Vagina (tissue), 2 donors: ENCODE data around the gene ASAP2. TPM values are rescaled to one million over a fixed set of nuclear protein-coding genes. Genes with fewer than 3 reads are reported as not detected.

Experiments
- DNase-seq, 2 donors: peaks; one replicate each; pipeline ENCODE4 v3.0.0-alpha.2; 2017; ENCODE audit errors: extremely low spot score in 2 of 2
- H3K27ac ChIP-seq: fragments of 200-600 bp; sonication (generic); one replicate; pipeline ENCODE4 v1.5.1; 2019
- H3K27me3 ChIP-seq: fragments of 200-600 bp; sonication (generic); one replicate; pipeline ENCODE4 v1.5.1; 2019
- H3K36me3 ChIP-seq, 2 donors: fragments of 200-600 bp; sonication (generic); one replicate each; pipeline ENCODE4 v1.5.1; 2017 to 2019
- H3K4me1 ChIP-seq: fragments of 200-600 bp; sonication (generic); one replicate; pipeline ENCODE4 v1.5.1; 2019
- H3K4me3 ChIP-seq, 2 donors: fragments of 200-600 bp; sonication (generic); 1 replicate in 1 of 2; 2 replicates in 1 of 2; pipeline ENCODE4 v1.5.1; 2016 to 2019
- H3K9me3 ChIP-seq: fragments of 200-600 bp; sonication (generic); one replicate; pipeline ENCODE4 v1.5.1; 2019
- POLR2A ChIP-seq, 2 donors: fragments of 450-650 bp; IDR thresholded peaks; one replicate each; pipeline ENCODE4 v1.6.1; 2017; ENCODE audit warnings: antibody characterized with exemption in 2 of 2, mild to moderate bottlenecking in 2 of 2, moderate library complexity in 2 of 2
- POLR2AphosphoS5 ChIP-seq, 2 donors: sonication (generic); formaldehyde crosslinking; IDR thresholded peaks; one replicate each; pipeline ENCODE4 v1.9.0; 2017; ENCODE audit warnings: antibody characterized with exemption in 2 of 2, mild to moderate bottlenecking in 2 of 2, low read depth in 1 of 2; ENCODE audit not compliant: insufficient read depth in 1 of 2
- intact Hi-C: fragments of 100-400 bp; cut with DNase I; formaldehyde crosslinking; loops from one replicate; pipeline ENCODE4 v1.15.1; 2023
- total RNA-seq: library from RNA; depleted of rRNA; stranded (reverse); fragments of >200 nt; gene quantifications from one replicate; pipeline ENCODE4 v1.2.3, GENCODE V29; 2016
- TF ChIP-seq, protein P1 (sequence below), 3 experiments: fragments of 450-650 bp in 2 of 3; fragments of 200-600 bp in 1 of 3; sonication (generic) in 1 of 3; IDR thresholded peaks; one replicate each; pipeline ENCODE4 v1.5.1; 2017 to 2019; ENCODE audit warnings: antibody characterized with exemption in 3 of 3, mild to moderate bottlenecking in 2 of 3, moderate library complexity in 2 of 3

Gene ASAP2
- total RNA-seq, 1 donor from 2014 or later, result 36.3 TPM

DNA sequence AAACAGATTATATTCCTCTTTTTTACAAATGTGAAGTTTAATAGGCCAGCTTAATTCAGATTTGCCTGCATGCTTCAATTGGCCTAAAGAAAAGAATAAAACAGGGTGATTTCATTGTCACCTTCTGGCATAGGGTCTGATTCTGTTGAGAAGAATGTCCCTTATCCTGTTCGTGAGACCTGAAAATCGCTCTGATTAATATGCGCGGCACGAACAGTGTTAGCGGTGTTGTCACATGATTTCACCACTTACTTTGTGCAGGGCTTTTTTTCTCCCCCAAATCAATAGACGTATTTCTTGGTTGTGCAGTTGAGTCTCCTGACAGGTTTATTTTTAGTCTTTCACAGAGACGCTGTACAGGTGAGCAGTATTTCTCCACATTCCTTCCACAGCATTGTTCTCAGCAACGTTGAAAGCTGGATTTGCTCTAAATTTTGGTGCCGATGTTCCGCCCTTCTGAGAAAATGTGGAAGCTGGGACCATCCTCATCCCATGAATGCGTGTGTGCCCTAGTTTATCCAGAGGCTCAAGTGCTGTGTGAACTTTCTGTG lies 134.8 kb downstream of the ASAP2 start:
- Histone ChIP-seq H3K27ac (no peak overlapping the region), H3K36me3 (no peaks in the 10 kb centered on the region), H3K9me3 (no peaks in the 10 kb centered on the region), H3K27me3 (no peaks in the 10 kb centered on the region), H3K4me3 (no peak overlapping the region), H3K4me1 (peaks cover 10% of the 10 kb centered on the region)
- TF ChIP-seq POLR2AphosphoS5 (IDR thresholded peaks at IDR 0.05; ENCODE audit: insufficient read depth in 1 of 2, low read depth in 1 of 2) (no peak), POLR2A (IDR thresholded peaks at IDR 0.05) (no peak)
- TF ChIP-seq, protein P1, sequence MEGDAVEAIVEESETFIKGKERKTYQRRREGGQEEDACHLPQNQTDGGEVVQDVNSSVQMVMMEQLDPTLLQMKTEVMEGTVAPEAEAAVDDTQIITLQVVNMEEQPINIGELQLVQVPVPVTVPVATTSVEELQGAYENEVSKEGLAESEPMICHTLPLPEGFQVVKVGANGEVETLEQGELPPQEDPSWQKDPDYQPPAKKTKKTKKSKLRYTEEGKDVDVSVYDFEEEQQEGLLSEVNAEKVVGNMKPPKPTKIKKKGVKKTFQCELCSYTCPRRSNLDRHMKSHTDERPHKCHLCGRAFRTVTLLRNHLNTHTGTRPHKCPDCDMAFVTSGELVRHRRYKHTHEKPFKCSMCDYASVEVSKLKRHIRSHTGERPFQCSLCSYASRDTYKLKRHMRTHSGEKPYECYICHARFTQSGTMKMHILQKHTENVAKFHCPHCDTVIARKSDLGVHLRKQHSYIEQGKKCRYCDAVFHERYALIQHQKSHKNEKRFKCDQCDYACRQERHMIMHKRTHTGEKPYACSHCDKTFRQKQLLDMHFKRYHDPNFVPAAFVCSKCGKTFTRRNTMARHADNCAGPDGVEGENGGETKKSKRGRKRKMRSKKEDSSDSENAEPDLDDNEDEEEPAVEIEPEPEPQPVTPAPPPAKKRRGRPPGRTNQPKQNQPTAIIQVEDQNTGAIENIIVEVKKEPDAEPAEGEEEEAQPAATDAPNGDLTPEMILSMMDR (IDR thresholded peaks at IDR 0.05), result no peak
- DNase-seq, result no peak
- intact Hi-C loops, result loop anchor here (10.0 kb wide), 1 partner anchor 63 kb away; no protein-coding TSS in a partner anchor

DNA sequence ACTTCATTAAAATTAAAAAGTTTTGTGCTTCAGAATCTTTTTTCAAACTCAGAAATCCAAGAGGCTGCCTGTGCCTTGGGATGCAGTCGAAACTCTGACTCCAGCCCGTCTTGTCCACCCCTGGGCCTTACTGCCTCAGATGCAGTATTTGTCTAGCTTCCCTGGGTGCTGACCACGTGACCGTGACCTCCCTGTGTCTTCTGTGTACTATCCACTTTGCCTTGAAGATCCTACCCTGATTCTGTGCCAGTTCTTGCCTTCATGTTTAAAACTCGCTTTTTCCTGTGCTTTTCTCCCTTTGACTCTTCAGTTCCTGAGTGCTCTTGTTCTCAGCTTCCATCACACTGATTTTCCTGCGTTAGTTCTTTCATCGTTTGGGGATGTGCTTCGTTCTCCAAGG lies 136.0 kb downstream of the ASAP2 start:
- Histone ChIP-seq H3K4me3 (no peak overlapping the region), H3K27me3 (no peaks in the 10 kb centered on the region), H3K9me3 (no peaks in the 10 kb centered on the region), H3K27ac (no peak overlapping the region), H3K36me3 (no peaks in the 10 kb centered on the region), H3K4me1 (peaks cover 8% of the 10 kb centered on the region)
- DNase-seq, result no peak
- no peak for TF ChIP-seq POLR2AphosphoS5 (IDR thresholded peaks at IDR 0.05; ENCODE audit: insufficient read depth in 1 of 2, low read depth in 1 of 2)
- TF ChIP-seq, protein P1 (IDR thresholded peaks at IDR 0.05), result no peak
- TF ChIP-seq POLR2A (IDR thresholded peaks at IDR 0.05), result no peak
- intact Hi-C loops, result loop anchor here (10.0 kb wide), 1 partner anchor 62 kb away; no protein-coding TSS in a partner anchor

DNA sequence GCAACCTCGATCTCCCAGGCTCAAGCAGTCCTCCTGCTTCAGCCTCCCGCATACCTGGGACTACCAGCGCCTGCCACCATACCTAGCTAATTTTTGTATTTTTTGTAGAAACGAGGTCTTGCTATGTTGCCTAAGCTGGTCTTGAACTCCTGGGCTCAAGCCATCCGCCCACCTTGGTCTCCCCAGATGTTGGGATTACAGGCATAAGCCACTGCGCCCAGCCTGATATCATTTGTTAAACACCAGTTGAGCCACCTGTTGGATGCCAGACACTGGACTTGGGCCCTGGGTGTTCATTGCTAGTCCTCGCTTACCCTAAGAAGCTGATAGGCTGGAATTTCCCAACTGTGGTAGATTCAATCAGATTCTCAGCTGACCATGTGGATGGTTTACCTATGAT lies 136.9 kb downstream of the ASAP2 start:
- intact Hi-C loops, result loop anchor here (10.0 kb wide), 1 partner anchor 61 kb away; no protein-coding TSS in a partner anchor
- TF ChIP-seq POLR2A (IDR thresholded peaks at IDR 0.05), result no peak
- TF ChIP-seq, protein P1 (IDR thresholded peaks at IDR 0.05), result no peak
- no peak for TF ChIP-seq POLR2AphosphoS5 (IDR thresholded peaks at IDR 0.05; ENCODE audit: insufficient read depth in 1 of 2, low read depth in 1 of 2)
- Histone ChIP-seq H3K36me3 (no peaks in the 10 kb centered on the region), H3K9me3 (no peaks in the 10 kb centered on the region), H3K27me3 (no peaks in the 10 kb centered on the region), H3K4me3 (no peak overlapping the region), H3K27ac (no peak overlapping the region), H3K4me1 (peaks cover 8% of the 10 kb centered on the region)
- DNase-seq, result no peak

GRCh38 chr2:9344434-9344833 lies 137.8 kb downstream of the ASAP2 start:
- Histone ChIP-seq H3K27me3 (no peaks in the 10 kb centered on the region), H3K4me3 (no peak overlapping the region), H3K36me3 (no peaks in the 10 kb centered on the region), H3K9me3 (no peaks in the 10 kb centered on the region), H3K27ac (no peak overlapping the region), H3K4me1 (peaks cover 8% of the 10 kb centered on the region)
- TF ChIP-seq POLR2A (IDR thresholded peaks at IDR 0.05) (no peak), POLR2AphosphoS5 (IDR thresholded peaks at IDR 0.05; ENCODE audit: insufficient read depth in 1 of 2, low read depth in 1 of 2) (no peak)
- TF ChIP-seq, protein P1 (IDR thresholded peaks at IDR 0.05), result no peak
- DNase-seq, result no peak
- intact Hi-C loops, result loop anchor here (10.0 kb wide), 1 partner anchor 60 kb away; no protein-coding TSS in a partner anchor

DNA sequence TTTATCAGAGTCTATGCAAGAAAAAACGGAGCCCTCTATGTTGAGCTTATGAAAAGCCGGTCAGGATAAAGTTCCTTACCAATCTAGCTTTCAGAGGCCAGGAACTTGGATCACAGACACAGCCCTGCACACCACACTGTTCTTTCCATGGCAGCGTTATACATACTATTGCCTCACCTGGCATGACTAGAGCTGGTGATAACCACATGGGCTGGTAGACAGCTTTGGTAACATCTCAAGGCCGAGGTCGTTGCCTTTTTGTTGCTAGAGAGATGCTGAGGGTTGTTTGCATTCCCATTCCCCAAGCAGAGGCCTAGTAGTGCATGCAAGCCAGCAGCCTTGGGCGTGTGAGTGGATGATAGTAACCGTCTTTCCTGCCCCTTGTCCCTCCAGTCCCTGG lies 138.7 kb downstream of the ASAP2 start:
- H3K4me3 ChIP-seq, result no peak overlapping the region
- peaks cover 8% of the 10 kb centered on the region for H3K4me1 ChIP-seq
- no peaks in the 10 kb centered on the region for H3K27me3 ChIP-seq
- H3K27ac ChIP-seq, result no peak overlapping the region
- intact Hi-C loops, result loop anchor here (10.0 kb wide), 1 partner anchor 59 kb away; no protein-coding TSS in a partner anchor
- TF ChIP-seq POLR2AphosphoS5 (IDR thresholded peaks at IDR 0.05; ENCODE audit: insufficient read depth in 1 of 2, low read depth in 1 of 2) (no peak), POLR2A (IDR thresholded peaks at IDR 0.05) (no peak)
- TF ChIP-seq, protein P1 (IDR thresholded peaks at IDR 0.05), result no peak
- H3K9me3 ChIP-seq, result no peaks in the 10 kb centered on the region
- DNase-seq, result no peak
- no peaks in the 10 kb centered on the region for H3K36me3 ChIP-seq
